Esophagus muscularis mucosa (tissue), 3 donors: ENCODE results near the gene TNS1.

Source experiments
- POLR2A ChIP-seq: fragments of 450-650 bp; IDR thresholded peaks from one replicate; pipeline ENCODE4 v1.6.1; 2017; ENCODE audit warnings: antibody characterized with exemption, moderate library complexity, mild to moderate bottlenecking, low read depth
- TF ChIP-seq, protein P1 (sequence below), 3 experiments: fragments of 200-600 bp in 2 of 3; fragments of 450-650 bp in 1 of 3; sonication (generic) in 2 of 3; IDR thresholded peaks; one replicate each; pipeline ENCODE4 v1.5.1; 2017 to 2019; ENCODE audit warnings: antibody characterized with exemption in 3 of 3, mild to moderate bottlenecking in 2 of 3, moderate library complexity in 1 of 3

DNA sequence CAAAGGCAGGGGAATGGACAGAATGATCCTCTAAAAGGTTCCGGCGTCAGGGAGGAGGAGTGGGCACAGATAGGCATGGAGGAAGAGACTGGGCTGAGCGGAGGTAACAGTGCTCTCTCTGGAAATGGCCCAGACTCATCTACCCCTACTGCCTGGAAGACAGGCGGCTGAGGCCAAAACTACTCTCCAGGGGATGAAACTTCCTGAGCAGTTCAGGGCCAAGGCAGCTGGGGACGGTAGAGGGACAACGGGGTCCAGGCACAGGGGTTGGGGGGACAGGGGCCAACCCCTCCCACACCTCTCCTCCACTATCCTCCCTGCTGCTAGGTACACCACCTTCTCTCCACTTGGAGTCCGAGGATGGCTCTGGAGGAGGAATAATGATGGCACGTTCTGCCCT, 94.3 kb downstream of the TNS1 start:
- TF ChIP-seq POLR2A, result no peak
- TF ChIP-seq, protein P1, sequence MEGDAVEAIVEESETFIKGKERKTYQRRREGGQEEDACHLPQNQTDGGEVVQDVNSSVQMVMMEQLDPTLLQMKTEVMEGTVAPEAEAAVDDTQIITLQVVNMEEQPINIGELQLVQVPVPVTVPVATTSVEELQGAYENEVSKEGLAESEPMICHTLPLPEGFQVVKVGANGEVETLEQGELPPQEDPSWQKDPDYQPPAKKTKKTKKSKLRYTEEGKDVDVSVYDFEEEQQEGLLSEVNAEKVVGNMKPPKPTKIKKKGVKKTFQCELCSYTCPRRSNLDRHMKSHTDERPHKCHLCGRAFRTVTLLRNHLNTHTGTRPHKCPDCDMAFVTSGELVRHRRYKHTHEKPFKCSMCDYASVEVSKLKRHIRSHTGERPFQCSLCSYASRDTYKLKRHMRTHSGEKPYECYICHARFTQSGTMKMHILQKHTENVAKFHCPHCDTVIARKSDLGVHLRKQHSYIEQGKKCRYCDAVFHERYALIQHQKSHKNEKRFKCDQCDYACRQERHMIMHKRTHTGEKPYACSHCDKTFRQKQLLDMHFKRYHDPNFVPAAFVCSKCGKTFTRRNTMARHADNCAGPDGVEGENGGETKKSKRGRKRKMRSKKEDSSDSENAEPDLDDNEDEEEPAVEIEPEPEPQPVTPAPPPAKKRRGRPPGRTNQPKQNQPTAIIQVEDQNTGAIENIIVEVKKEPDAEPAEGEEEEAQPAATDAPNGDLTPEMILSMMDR (IDR thresholded peaks at IDR 0.05), result no peak
